Motor neuron (in vitro differentiated cells): ENCODE results near the gene BEX3. TPM values are rescaled to one million over a fixed set of nuclear protein-coding genes. Genes with fewer than 3 reads are reported as not detected.

Experiments used
- ATAC-seq, 8 experiments: fragments of 200-7000 bp; cut with Tn5 transposase; replicated peaks in 6 of 8; 2 replicates each; pipeline ENCODE4 v1.8.0; 2021; ENCODE audit warnings: mild to moderate bottlenecking in 8 of 8, moderate library complexity in 8 of 8
- H3K27ac ChIP-seq, 2 donors: fragments of 250-450 bp; sonication (Bioruptor Pico); 2 replicates each; pipeline ENCODE4 v1.9.0; 2021; ENCODE audit warnings: antibody characterized with exemption in 2 of 2, mild to moderate bottlenecking in 2 of 2, moderate library complexity in 1 of 2
- H3K4me1 ChIP-seq, 2 donors: fragments of 250-450 bp; sonication (Bioruptor Pico); replicated peaks in 1 of 2; 2 replicates each; pipeline ENCODE4 v1.6.1; 2021; ENCODE audit warnings: antibody characterized with exemption in 2 of 2, mild to moderate bottlenecking in 2 of 2, moderate library complexity in 1 of 2
- H3K4me3 ChIP-seq, 5 donors: fragments of 250-450 bp; sonication (Bioruptor Pico); 2 replicates each; pipeline ENCODE4 v1.9.0; 2021; ENCODE audit warnings: antibody characterized with exemption in 5 of 5, mild to moderate bottlenecking in 5 of 5, moderate library complexity in 4 of 5
- WGBS, 10 experiments: fragments of 450-650 bp; shearing (Covaris generic); methylation state at CpG; one replicate each; pipeline ENCODE4 v1.0.0; 2022; 5-methylcytosine and 5-hydroxymethylcytosine counted together
- in situ Hi-C, 9 experiments: fragments of 400-800 bp; cut with MboI; loops; one replicate each; pipeline ENCODE4 v1.15.0; 2021; ENCODE audit warnings: low sequenced_read_pairs in 9 of 9, low pct_unique_long_range_greater_than_20kb in 2 of 9; ENCODE audit not compliant: unreplicated experiment in 9 of 9
- total RNA-seq, 8 experiments: library from RNA; unstranded; fragments of 300-600 nt; gene quantifications; 2 replicates each; pipeline versions ENCODE4 v1.2.3 to v1.2.4, GENCODE V29; 2022

Gene BEX3
- total RNA-seq, 8 experiments from 2014 or later, result 70.9 to 433 (median 289) TPM

GRCh38 chrX:103414561-103414960 lies 38.2 kb downstream of the BEX3 start:
- no peak overlapping the region for H3K4me3 ChIP-seq
- no peaks in the 10 kb centered on the region for H3K4me1 ChIP-seq
- WGBS, 10 experiments, result 17 to 100% (median 69%) methylated on average over 1 to 7 of the region's 7 CpGs; no CpG with 5 or more reads in 7 of the 10 experiments
- no peak for ATAC-seq
- no peak overlapping the region for H3K27ac ChIP-seq
- in situ Hi-C loops, result no loop called here

GRCh38 chrX:103415068-103415467 lies 38.7 kb downstream of the BEX3 start:
- H3K27ac ChIP-seq, result no peak overlapping the region
- WGBS, 10 experiments, result 40 to 100% (median 67%) methylated on average over 1 to 6 of the region's 6 CpGs; no CpG with 5 or more reads in 3 of the 10 experiments
- no peak overlapping the region for H3K4me3 ChIP-seq
- in situ Hi-C loops, result no loop called here
- no peak for ATAC-seq
- H3K4me1 ChIP-seq, result no peaks in the 10 kb centered on the region

GRCh38 chrX:103415528-103415927 lies 39.2 kb downstream of the BEX3 start:
- no peak overlapping the region for H3K27ac ChIP-seq
- H3K4me3 ChIP-seq, result no peak overlapping the region
- ATAC-seq, result no peak
- in situ Hi-C loops, result no loop called here
- H3K4me1 ChIP-seq, result no peaks in the 10 kb centered on the region

GRCh38 chrX:103417370-103417769 lies 41.0 kb downstream of the BEX3 start:
- no CpG with 5 or more reads among the region's 1 CpG for WGBS, 10 experiments
- ATAC-seq, result no peak
- in situ Hi-C loops, result no loop called here

GRCh38 chrX:103417933-103418332 lies 41.6 kb downstream of the BEX3 start:
- no peaks in the 10 kb centered on the region for H3K4me1 ChIP-seq
- H3K27ac ChIP-seq, result no peak overlapping the region
- H3K4me3 ChIP-seq, result no peak overlapping the region
- no peak for ATAC-seq
- in situ Hi-C loops, result no loop called here
- 0 to 92% (median 29%) methylated on average over 1 to 2 of the region's 2 CpGs; no CpG with 5 or more reads in 4 of the 10 experiments for WGBS, 10 experiments

More at GRCh38 chrX:103417370-103417769, 41.0 kb downstream of the BEX3 start:
- Histone ChIP-seq H3K4me3 (no peak overlapping the region), H3K27ac (no peak overlapping the region), H3K4me1 (no peaks in the 10 kb centered on the region)

GRCh38 chrX:103418811-103419340 lies 42.5 kb downstream of the BEX3 start:
- H3K4me1 ChIP-seq, result no peaks in the 10 kb centered on the region
- no peak overlapping the region for H3K4me3 ChIP-seq
- H3K27ac ChIP-seq, result no peak overlapping the region
- in situ Hi-C loops, result no loop called here
- ATAC-seq, result no peak
- WGBS, 10 experiments, result no CpG with 5 or more reads among the region's 1 CpG

- H3K4me1 ChIP-seq, result peaks cover 3 to 5% of the 10 kb centered on the region in 2 donors
- ATAC-seq, result peak in 5 of 8 experiments; percentile 27 to 64 (median 45)
- in situ Hi-C loops, result no loop called here
- 19 to 20% methylated on average over 1 to 3 of the region's 3 CpGs; no CpG with 5 or more reads in 8 of the 10 experiments for WGBS, 10 experiments
- no peak overlapping the region for H3K27ac ChIP-seq
- no peak overlapping the region for H3K4me3 ChIP-seq
Observed at GRCh38 chrX:103423955-103424638, 47.8 kb downstream of the BEX3 start.

Other genes with a start within 250 kb of the BEX3 start
- gene BEX4, start 161.4 kb upstream of the BEX3 start, total RNA-seq, result 100 to 1,000 TPM in 5 of 8 experiments, 10 to 100 TPM in 1, 1 to 10 TPM in 1, under 1 TPM in 1; 0.56 to 199 (median 110) TPM
- gene TCEAL8, start 121.4 kb upstream of the BEX3 start, total RNA-seq, result 100 to 1,000 TPM in 4 of 8 experiments, 10 to 100 TPM in 4; 69.1 to 145 (median 105) TPM
- 10 to 100 TPM in 5 of 8 experiments, 1 to 10 TPM in 2, under 1 TPM in 1; 0.87 to 47.2 (median 11.4) TPM for gene TCEAL5, start 99.8 kb upstream of the BEX3 start, total RNA-seq
- gene BEX2, start 65.5 kb upstream of the BEX3 start, total RNA-seq, result 100 to 1,000 TPM in 4 of 8 experiments, 10 to 100 TPM in 3, 1 to 10 TPM in 1; 1.5 to 166 (median 99.5) TPM
- 10 to 100 TPM in 6 of 8 experiments, 1 to 10 TPM in 1, not detected in 1; 9.5 to 65.1 (median 34.1) TPM for gene TCEAL7, start 46.3 kb upstream of the BEX3 start, total RNA-seq
- 100 to 1,000 TPM in 2 of 8 experiments, 10 to 100 TPM in 6; 50.0 to 157 (median 69.9) TPM for gene TCEAL9, start 20.0 kb upstream of the BEX3 start, total RNA-seq
- 1 to 10 TPM in 7 of 8 experiments, under 1 TPM in 1; 0.76 to 3.8 (median 2.2) TPM for gene RAB40A, start 143.0 kb downstream of the BEX3 start, total RNA-seq
- gene TCEAL4, start 209.0 kb downstream of the BEX3 start, total RNA-seq, result 100 to 1,000 TPM in 2 of 8 experiments, 10 to 100 TPM in 6; 55.7 to 147 (median 80.2) TPM
- gene TCEAL3, start 231.4 kb downstream of the BEX3 start, total RNA-seq, result 10 to 100 TPM; 19.5 to 65.4 (median 25.7) TPM